Measurements from ENCODE around the gene CLPSL1. TPM values are rescaled to one million over a fixed set of nuclear protein-coding genes. Genes with fewer than 3 reads are reported as not detected.

CLPSL1 gene
- total and polyA plus RNA-seq, 8 donors, result not detected

DNA sequence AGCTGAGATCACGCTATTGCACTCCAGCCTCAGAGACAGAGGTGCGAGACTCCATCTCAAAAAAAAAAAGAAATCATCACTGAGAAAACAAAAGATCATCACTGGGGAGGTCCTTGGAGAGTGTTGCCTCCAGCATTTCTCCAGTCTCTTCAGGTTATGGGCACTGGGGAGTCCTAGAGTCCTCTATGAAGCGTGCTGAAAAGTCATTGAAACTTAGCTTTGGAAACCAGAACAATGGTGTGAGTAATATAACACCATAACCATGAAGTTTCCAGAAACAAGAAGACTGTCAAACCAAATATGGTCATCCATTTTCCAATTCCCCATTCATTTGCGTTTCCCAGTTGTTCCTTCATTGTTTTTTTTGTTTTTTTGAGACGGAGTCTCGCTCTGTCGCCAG lies 30.3 kb upstream of the CLPSL1 start:
- TF ChIP-seq POLR2AphosphoS5 (IDR thresholded peaks at IDR 0.05), result no peak
- TF ChIP-seq, protein P1, sequence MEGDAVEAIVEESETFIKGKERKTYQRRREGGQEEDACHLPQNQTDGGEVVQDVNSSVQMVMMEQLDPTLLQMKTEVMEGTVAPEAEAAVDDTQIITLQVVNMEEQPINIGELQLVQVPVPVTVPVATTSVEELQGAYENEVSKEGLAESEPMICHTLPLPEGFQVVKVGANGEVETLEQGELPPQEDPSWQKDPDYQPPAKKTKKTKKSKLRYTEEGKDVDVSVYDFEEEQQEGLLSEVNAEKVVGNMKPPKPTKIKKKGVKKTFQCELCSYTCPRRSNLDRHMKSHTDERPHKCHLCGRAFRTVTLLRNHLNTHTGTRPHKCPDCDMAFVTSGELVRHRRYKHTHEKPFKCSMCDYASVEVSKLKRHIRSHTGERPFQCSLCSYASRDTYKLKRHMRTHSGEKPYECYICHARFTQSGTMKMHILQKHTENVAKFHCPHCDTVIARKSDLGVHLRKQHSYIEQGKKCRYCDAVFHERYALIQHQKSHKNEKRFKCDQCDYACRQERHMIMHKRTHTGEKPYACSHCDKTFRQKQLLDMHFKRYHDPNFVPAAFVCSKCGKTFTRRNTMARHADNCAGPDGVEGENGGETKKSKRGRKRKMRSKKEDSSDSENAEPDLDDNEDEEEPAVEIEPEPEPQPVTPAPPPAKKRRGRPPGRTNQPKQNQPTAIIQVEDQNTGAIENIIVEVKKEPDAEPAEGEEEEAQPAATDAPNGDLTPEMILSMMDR (IDR thresholded peaks at IDR 0.05), result no peak
- TF ChIP-seq POLR2A (IDR thresholded peaks at IDR 0.05), result no peak
- TF ChIP-seq EP300 (IDR thresholded peaks at IDR 0.05), result no peak
- no peaks in the 10 kb centered on the region for H3K4me1 ChIP-seq
- no peaks in the 10 kb centered on the region for H3K27me3 ChIP-seq
- H3K27ac ChIP-seq, result no peak overlapping the region
- H3K9me3 ChIP-seq, result peaks cover 0 to 6% (median 0%) of the 10 kb centered on the region in 4 donors
- intact Hi-C loops (cut with DNase I; ENCODE audit: low total_unique reads), result no loop called here
- WGBS, 5 donors, result 83 to 93% (median 89%) methylated on average over 7 of the region's 7 CpGs
- DNase-seq, result no peak
- H3K36me3 ChIP-seq, result no peaks in the 10 kb centered on the region
- no peak overlapping the region for H3K4me3 ChIP-seq

DNA sequence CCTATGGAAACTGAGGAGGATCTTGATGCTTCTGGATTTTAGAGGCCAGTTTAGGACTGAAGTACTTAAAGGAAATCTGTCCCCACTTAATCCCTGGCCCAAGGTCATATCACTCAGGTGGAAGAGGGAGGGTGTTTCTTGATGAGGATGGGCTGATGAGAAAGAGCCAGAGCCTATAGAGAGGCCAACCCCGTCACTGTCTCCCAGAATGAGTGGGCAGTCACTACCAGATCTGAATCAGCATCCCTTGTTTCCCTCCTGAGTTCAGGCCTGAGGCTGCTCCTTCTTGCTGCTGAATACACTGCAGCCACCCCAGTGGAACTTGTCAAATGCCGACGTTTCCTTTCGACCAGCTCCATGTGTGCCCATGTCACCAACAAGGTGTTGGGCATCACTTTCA lies 29.2 kb upstream of the CLPSL1 start:
- Histone ChIP-seq H3K27me3 (no peaks in the 10 kb centered on the region), H3K36me3 (no peaks in the 10 kb centered on the region), H3K9me3 (peaks cover 0 to 6% (median 0%) of the 10 kb centered on the region in 4 donors), H3K4me1 (no peaks in the 10 kb centered on the region), H3K27ac (no peak overlapping the region), H3K4me3 (no peak overlapping the region)
- DNase-seq, result no peak
- no peak for TF ChIP-seq EP300 (IDR thresholded peaks at IDR 0.05)
- 63 to 88% (median 78%) methylated on average over 4 of the region's 4 CpGs for WGBS, 5 donors
- intact Hi-C loops (cut with DNase I; ENCODE audit: low total_unique reads), result no loop called here

DNA sequence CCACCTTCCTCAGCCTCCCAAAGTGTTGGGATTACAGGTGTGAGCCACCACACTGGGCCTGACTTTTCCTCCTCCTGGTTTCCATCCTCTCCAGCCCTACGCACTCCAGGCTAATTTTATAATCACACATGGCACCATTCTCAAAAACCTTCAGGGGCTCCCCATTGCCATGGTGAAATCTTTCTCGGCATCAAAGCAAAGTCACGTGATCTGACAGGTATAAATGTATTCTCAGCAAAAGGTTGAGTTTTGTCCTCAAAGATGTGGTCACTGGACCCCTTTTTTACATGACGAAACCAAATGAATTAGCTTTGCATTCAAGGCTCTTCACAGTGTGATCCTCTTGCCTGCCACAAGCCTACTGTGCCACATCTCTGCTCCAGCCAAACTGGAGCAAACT lies 28.5 kb upstream of the CLPSL1 start:
- 89 to 94% (median 91%) methylated on average over 4 of the region's 4 CpGs for WGBS, 5 donors
- peaks cover 0 to 5% (median 0%) of the 10 kb centered on the region in 4 donors for H3K9me3 ChIP-seq

DNA sequence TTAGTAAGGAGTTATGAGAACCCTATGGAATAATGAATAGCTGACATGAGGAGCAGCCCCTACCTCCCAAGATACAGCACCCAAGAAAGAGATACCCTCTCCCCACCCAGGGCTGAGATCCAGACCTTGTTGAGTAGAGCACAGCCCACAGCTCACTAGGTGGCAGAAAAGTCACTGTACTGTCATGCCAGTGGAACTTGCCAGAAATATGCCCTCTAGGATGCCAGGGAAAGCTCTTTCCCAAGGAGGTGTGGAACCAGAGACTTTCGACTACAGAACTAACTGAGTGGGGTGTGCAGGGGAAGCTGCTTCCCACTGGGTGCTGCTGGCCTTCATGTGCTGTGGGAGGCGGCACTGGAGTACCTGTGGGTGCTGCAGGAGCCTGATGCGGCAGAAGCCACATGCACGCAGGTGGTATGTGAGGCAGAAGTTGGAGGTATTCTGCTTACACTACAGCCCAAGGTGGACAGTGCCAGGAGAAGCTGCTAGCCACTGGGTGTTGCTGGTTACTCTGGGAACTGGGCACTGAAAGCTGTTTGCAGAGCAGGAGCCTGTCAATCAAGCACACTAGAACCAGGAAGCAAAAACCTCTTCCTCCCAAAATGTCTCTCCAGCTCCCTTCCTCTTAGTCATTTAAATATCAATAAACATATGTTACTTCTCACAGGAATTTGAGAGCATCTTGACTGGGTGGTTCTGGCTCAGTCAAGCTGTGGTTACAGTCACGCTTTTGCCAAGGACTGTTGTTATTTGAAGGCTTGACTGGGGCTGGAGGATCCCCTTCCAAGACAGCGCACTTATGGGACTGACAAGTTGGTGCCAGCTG lies 26.2 kb upstream of the CLPSL1 start:
- Histone ChIP-seq H3K4me3 (no peak overlapping the region), H3K9me3 (no peaks in the 10 kb centered on the region), H3K27ac (no peak overlapping the region), H3K36me3 (no peaks in the 10 kb centered on the region), H3K27me3 (peaks cover 0 to 15% (median 0%) of the 10 kb centered on the region in 3 donors), H3K4me1 (no peaks in the 10 kb centered on the region)
- TF ChIP-seq EP300 (IDR thresholded peaks at IDR 0.05) (no peak), POLR2AphosphoS5 (IDR thresholded peaks at IDR 0.05) (no peak), POLR2A (IDR thresholded peaks at IDR 0.05) (no peak)
- TF ChIP-seq, protein P1 (IDR thresholded peaks at IDR 0.05), result no peak
- 71 to 79% (median 76%) methylated on average over 6 of the region's 6 CpGs for WGBS, 5 donors
- intact Hi-C loops (cut with DNase I; ENCODE audit: low total_unique reads), result no loop called here
- no peak for DNase-seq

More for the DNA sequence above, 28.5 kb upstream of the CLPSL1 start:
- Histone ChIP-seq H3K27me3 (no peaks in the 10 kb centered on the region), H3K36me3 (no peaks in the 10 kb centered on the region), H3K27ac (no peak overlapping the region), H3K4me3 (no peak overlapping the region), H3K4me1 (no peaks in the 10 kb centered on the region)
- intact Hi-C loops (cut with DNase I; ENCODE audit: low total_unique reads), result no loop called here
- TF ChIP-seq, protein P1 (IDR thresholded peaks at IDR 0.05), result no peak
- no peak for TF ChIP-seq POLR2AphosphoS5 (IDR thresholded peaks at IDR 0.05)
- no peak for TF ChIP-seq POLR2A (IDR thresholded peaks at IDR 0.05)
- TF ChIP-seq EP300 (IDR thresholded peaks at IDR 0.05), result no peak
- no peak for DNase-seq

All from stomach (tissue), 9 donors.